ENCODE results near the gene VOPP1.

- no peak for TF ChIP-seq ATF6 (CRISPR knock-in tag; conservative IDR thresholded peaks at IDR 0.05)
- no peak for TF ChIP-seq TCF7 (IDR thresholded peaks at IDR 0.05; ENCODE audit: low read depth)
Measured at GRCh38 chr7:55595511-55595910, 23.2 kb upstream of the VOPP1 start.

All from HepG2 (cell line).